WTC11 (cell line): ENCODE results near the gene MUC4.

Experiments
- CBFB ChIP-seq: sonication (generic); formaldehyde crosslinking; IDR thresholded peaks from 2 replicates; pipeline ENCODE4 v1.8.1; 2022; ENCODE audit warnings: mild to moderate bottlenecking, low read depth, missing genetic modification reagents
- ELF4 ChIP-seq: sonication (generic); formaldehyde crosslinking; IDR thresholded peaks from 2 replicates; pipeline ENCODE4 v1.8.1; 2022; ENCODE audit warnings: low read depth, mild to moderate bottlenecking, moderate library complexity, missing genetic modification reagents
- JAZF1 ChIP-seq: fragments of 250-450 bp; sonication (Bioruptor Pico); IDR thresholded peaks from 2 replicates; pipeline ENCODE4 v1.9.0; 2021; ENCODE audit warnings: moderate library complexity, mild to moderate bottlenecking, inconsistent platforms
- ZNF121 ChIP-seq: sonication (generic); formaldehyde crosslinking; IDR thresholded peaks from 2 replicates; pipeline ENCODE4 v1.8.0; 2023; ENCODE audit warnings: missing genetic modification reagents
- ZNF232 ChIP-seq: sonication (generic); formaldehyde crosslinking; IDR thresholded peaks from 2 replicates; pipeline ENCODE4 v1.8.0; 2022; ENCODE audit warnings: mild to moderate bottlenecking, missing genetic modification reagents
- TF ChIP-seq, protein P1 (sequence below): sonication (generic); formaldehyde crosslinking; IDR thresholded peaks from 2 replicates; pipeline ENCODE4 v1.8.1; 2023; ENCODE audit warnings: mild to moderate bottlenecking, missing genetic modification reagents, moderate library complexity
- TF ChIP-seq, protein P2 (sequence below): fragments of 200-600 bp; IDR thresholded peaks from 2 replicates; pipeline ENCODE4 v1.8.0; 2022; ENCODE audit warnings: antibody characterized with exemption
- TF ChIP-seq, protein P3 (sequence below): sonication (generic); formaldehyde crosslinking; IDR thresholded peaks from 2 replicates; pipeline ENCODE4 v1.8.0; 2022; ENCODE audit warnings: mild to moderate bottlenecking, missing genetic modification reagents
- TF ChIP-seq, protein P4 (sequence below): sonication (generic); formaldehyde crosslinking; IDR thresholded peaks from 2 replicates; pipeline ENCODE4 v1.8.1; 2022; ENCODE audit warnings: missing genetic modification reagents, borderline replicate concordance
- TF ChIP-seq, protein P5 (sequence below): fragments of 250-450 bp; sonication (Bioruptor Pico); IDR thresholded peaks from 2 replicates; pipeline ENCODE4 v1.9.0; 2021; ENCODE audit warnings: mild to moderate bottlenecking

DNA sequence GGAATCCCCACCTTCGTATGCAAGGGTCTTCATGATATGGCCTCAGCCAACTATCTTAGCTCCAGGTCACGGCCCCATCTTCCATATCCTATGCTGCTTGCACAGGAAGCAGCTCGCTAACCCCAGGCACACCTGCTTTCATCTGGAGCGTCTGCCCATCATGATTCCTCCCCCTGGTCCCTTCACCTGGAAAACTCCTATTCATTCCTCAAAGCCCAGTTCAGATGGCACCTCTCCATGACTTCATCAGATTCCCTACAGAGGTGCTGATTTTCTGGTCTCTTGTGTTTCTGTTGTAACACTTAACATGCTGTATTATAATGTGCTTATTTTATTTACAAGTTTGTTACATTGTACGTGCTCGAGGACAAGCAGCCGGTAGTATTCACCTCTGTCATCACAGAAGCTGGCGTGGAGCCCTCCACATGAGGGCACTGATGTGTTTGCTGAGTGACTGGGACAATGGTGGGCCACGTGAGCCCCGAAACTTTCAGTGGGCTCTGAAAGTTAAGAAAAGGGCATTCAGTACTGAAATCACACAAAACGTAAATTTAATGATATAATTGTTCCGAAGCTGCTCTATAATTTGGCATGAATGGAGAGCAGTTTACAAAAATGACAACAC is 74.8 kb downstream of the MUC4 start:
- TF ChIP-seq, protein P1, sequence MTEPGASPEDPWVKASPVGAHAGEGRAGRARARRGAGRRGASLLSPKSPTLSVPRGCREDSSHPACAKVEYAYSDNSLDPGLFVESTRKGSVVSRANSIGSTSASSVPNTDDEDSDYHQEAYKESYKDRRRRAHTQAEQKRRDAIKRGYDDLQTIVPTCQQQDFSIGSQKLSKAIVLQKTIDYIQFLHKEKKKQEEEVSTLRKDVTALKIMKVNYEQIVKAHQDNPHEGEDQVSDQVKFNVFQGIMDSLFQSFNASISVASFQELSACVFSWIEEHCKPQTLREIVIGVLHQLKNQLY (CRISPR knock-in tag): no peak
- TF ChIP-seq, protein P2, sequence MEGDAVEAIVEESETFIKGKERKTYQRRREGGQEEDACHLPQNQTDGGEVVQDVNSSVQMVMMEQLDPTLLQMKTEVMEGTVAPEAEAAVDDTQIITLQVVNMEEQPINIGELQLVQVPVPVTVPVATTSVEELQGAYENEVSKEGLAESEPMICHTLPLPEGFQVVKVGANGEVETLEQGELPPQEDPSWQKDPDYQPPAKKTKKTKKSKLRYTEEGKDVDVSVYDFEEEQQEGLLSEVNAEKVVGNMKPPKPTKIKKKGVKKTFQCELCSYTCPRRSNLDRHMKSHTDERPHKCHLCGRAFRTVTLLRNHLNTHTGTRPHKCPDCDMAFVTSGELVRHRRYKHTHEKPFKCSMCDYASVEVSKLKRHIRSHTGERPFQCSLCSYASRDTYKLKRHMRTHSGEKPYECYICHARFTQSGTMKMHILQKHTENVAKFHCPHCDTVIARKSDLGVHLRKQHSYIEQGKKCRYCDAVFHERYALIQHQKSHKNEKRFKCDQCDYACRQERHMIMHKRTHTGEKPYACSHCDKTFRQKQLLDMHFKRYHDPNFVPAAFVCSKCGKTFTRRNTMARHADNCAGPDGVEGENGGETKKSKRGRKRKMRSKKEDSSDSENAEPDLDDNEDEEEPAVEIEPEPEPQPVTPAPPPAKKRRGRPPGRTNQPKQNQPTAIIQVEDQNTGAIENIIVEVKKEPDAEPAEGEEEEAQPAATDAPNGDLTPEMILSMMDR: no peak
- TF ChIP-seq ZNF121 (CRISPR knock-in tag) (no peak), JAZF1 (CRISPR knock-in tag) (no peak), ELF4 (CRISPR knock-in tag) (no peak), CBFB (CRISPR knock-in tag) (no peak), ZNF232 (CRISPR knock-in tag) (no peak)
- TF ChIP-seq, protein P3, sequence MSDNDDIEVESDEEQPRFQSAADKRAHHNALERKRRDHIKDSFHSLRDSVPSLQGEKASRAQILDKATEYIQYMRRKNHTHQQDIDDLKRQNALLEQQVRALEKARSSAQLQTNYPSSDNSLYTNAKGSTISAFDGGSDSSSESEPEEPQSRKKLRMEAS (CRISPR knock-in tag): no peak
- TF ChIP-seq, protein P4, sequence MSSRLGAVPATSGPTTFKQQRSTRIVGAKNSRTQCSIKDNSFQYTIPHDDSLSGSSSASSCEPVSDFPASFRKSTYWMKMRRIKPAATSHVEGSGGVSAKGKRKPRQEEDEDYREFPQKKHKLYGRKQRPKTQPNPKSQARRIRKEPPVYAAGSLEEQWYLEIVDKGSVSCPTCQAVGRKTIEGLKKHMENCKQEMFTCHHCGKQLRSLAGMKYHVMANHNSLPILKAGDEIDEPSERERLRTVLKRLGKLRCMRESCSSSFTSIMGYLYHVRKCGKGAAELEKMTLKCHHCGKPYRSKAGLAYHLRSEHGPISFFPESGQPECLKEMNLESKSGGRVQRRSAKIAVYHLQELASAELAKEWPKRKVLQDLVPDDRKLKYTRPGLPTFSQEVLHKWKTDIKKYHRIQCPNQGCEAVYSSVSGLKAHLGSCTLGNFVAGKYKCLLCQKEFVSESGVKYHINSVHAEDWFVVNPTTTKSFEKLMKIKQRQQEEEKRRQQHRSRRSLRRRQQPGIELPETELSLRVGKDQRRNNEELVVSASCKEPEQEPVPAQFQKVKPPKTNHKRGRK (CRISPR knock-in tag): no peak
- TF ChIP-seq, protein P5, sequence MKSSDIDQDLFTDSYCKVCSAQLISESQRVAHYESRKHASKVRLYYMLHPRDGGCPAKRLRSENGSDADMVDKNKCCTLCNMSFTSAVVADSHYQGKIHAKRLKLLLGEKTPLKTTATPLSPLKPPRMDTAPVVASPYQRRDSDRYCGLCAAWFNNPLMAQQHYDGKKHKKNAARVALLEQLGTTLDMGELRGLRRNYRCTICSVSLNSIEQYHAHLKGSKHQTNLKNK: no peak
